Breast epithelium (tissue), 3 donors: ENCODE data around the gene UNC5A.

Source experiments
- POLR2A ChIP-seq: fragments of 450-650 bp; IDR thresholded peaks from one replicate; pipeline ENCODE4 v1.6.1; 2016; ENCODE audit warnings: antibody characterized with exemption, mild to moderate bottlenecking, moderate library complexity
- POLR2AphosphoS5 ChIP-seq, 3 donors: sonication (generic); formaldehyde crosslinking; IDR thresholded peaks; one replicate each; pipeline ENCODE4 v1.6.1; 2017; ENCODE audit warnings: antibody characterized with exemption in 3 of 3
- TF ChIP-seq, protein P1 (sequence below), 3 donors: fragments of 450-650 bp; IDR thresholded peaks; one replicate each; pipeline ENCODE4 v1.5.1; 2016 to 2017; ENCODE audit warnings: antibody characterized with exemption in 3 of 3, mild to moderate bottlenecking in 3 of 3, moderate library complexity in 3 of 3

DNA sequence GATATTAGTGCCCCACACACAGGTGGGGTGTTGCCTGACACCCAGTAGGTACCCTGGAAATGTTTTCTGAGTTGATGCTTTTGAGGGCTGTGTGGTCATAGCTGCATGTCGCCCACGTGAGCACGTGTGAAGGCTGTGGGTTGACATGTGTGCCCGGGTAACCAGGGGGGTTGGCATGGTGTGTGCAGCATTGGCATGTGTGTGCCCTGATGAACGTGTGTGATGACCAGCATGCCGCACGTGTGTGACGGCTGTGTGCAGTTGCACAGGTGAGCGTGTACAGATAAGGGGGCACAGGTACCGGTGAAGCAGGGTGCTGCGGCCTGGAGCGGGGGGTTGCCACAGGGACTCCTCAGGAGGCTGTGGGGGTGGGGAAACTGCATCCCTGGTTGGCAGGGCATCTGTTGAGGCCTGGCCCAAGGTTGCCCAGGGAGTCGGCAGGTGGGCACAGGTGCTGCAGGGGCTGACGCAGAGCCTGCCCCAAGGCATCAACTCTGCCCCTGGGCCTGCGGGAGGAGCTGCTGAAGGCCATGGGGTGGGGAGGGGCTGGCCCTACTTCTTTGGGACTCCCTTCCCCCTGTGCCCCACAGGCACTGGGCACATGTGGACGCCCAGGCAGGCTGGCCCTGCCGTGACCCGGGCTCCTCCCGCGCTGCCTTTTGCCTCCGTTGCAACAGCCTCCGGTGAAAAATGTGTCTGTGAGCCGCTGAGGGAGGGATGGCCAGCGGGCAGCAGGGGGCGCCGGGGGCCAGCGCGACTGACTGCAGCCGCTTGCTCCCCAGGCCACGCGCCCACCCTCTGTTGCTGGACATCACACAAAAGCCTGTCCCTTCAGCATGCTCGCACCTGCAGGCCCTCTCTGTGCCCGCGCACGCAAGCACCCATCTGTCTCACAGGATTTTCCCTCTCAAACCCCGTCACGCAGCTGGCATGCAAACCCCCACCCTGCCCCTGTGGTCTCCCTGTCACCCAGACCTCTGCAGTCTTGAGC lies 2.2 kb downstream of the UNC5A start:
- TF ChIP-seq, protein P1, sequence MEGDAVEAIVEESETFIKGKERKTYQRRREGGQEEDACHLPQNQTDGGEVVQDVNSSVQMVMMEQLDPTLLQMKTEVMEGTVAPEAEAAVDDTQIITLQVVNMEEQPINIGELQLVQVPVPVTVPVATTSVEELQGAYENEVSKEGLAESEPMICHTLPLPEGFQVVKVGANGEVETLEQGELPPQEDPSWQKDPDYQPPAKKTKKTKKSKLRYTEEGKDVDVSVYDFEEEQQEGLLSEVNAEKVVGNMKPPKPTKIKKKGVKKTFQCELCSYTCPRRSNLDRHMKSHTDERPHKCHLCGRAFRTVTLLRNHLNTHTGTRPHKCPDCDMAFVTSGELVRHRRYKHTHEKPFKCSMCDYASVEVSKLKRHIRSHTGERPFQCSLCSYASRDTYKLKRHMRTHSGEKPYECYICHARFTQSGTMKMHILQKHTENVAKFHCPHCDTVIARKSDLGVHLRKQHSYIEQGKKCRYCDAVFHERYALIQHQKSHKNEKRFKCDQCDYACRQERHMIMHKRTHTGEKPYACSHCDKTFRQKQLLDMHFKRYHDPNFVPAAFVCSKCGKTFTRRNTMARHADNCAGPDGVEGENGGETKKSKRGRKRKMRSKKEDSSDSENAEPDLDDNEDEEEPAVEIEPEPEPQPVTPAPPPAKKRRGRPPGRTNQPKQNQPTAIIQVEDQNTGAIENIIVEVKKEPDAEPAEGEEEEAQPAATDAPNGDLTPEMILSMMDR (IDR thresholded peaks at IDR 0.05) = no peak
- TF ChIP-seq POLR2AphosphoS5 (IDR thresholded peaks at IDR 0.05) (no peak), POLR2A (no peak)
